DMS153 (cell line): ENCODE data around the gene MAP4.
"Not testable (repeated sequence)": the region's sequence is repeated elsewhere in the genome, so short reads cannot be mapped to it uniquely, and the experiment has no call there.

Source experiments
- DNase-seq: peaks from one replicate; lab custom pipeline; 2025; lab: John Stamatoyannopoulos, UW

Gene MAP4

GRCh38 chr3:47846880-47847248 lies 169.4 kb downstream of the MAP4 start:
- no peak for DNase-seq

DNA sequence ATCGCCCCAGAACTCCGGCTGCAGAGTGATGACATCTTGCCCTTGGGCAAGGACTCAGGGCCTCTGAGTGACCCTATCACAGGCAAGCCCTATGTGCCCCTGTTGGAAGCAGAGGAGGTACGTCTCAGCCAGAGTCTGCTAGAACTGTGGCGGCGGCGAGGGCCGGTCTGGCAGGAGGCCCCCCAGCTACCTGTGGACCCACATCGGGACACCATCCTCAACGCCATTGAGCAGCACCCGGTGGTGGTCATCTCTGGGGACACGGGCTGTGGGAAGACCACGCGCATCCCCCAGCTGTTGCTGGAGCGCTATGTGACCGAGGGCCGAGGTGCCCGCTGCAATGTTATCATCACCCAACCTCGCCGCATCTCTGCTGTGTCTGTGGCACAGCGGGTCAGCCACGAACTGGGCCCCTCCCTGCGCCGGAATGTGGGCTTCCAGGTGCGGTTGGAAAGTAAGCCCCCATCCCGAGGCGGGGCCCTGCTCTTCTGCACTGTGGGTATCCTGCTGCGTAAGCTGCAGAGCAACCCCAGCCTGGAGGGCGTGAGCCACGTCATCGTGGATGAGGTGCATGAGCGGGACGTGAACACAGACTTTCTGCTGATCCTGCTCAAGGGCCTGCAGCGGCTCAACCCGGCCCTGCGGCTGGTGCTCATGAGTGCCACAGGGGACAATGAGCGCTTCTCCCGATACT lies 169.9 kb downstream of the MAP4 start:
- no peak for DNase-seq

DNA sequence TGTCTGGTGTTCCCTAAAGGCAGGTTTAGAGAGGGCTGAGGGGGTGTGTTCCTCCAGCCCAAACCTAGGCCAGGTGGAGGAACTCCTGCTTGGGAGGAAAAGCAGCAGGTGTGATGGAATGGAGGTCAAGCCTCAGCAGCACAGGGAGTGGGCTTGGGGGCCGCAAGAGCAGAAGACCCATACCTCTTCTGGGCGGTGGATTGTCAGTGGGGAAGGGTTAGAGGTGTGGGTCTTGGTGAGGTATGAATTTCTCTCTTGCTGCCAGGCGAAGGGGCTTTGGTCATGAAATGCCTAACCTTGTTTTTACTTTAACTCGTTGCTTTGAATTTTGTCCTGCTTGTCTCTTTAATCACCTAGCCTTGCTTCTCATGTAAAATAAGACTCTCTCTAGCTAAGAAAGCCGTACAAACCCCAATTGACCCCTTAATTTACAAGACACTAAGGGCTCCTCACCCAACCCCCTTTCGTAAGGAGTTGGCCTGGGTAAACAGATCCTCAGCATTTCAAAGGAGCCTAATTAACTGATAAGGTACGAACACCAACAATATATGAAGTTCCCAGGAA lies 174.3 kb downstream of the MAP4 start:
- no peak for DNase-seq

DNA sequence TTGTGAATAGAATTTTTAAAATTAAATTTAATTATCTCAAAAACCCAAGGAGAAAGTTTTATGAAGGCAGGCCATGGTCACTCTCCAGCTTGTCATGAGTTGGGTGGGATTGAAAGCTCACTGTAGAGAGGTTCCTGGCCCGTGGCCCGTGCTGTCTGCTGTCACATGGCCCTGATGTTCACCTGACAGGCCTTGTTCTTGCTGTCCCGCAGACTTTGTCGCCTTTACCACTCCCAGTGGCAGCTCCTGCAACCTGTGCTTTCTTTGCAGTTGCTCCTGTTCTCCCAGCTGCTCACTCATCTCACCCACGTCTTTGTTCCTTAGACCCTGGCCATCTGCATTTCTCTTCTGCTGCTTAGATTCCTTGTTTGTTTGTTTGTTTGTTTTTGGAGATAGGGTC lies 177.7 kb downstream of the MAP4 start:
- DNase-seq, result no peak

GRCh38 chr3:47836986-47837385 lies 179.2 kb downstream of the MAP4 start:
- no peak for DNase-seq

DNA sequence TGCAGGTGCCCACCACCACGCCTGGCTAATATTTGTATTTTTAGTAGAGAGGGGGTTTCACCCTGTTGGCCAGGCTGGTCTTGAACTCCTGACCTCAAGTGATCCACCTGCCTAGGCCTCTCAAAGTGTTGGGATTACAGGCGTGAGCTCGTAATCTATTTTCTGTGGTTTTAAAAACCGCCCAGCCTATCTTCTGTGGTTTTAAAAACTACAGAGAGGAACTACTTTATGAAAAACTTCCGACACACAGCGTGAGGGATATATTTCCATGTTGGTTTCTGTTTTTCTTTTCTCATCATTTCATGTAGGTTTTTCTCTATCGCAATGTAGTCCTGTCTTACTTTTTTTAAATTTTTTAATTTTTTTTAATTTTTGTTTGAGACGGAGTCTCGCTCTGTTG lies 186.7 kb downstream of the MAP4 start:
- DNase-seq, result not testable (repeated sequence)

DNA sequence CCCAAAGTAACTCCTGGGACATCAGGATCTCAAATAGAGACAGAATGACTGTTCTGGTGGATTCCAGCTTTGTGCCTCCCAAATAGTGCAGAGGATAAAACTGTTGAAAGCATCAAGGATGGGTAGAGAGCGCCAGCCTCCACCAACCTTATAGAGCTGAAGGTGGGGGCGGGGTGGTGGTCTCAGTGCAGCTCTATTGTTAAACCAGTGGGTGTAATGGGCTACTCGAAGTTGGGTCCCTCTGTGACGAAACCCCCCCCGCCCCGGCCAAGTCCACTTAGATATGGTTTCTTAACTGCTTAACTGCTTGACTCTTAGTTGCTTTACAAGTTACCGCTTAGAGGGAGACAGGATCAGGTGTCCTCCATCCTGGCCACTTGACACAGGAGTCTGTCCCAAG lies 190.6 kb downstream of the MAP4 start:
- no peak for DNase-seq

GRCh38 chr3:47824541-47825473 lies 191.4 kb downstream of the MAP4 start:
- DNase-seq, result peak; percentile 18

DNA sequence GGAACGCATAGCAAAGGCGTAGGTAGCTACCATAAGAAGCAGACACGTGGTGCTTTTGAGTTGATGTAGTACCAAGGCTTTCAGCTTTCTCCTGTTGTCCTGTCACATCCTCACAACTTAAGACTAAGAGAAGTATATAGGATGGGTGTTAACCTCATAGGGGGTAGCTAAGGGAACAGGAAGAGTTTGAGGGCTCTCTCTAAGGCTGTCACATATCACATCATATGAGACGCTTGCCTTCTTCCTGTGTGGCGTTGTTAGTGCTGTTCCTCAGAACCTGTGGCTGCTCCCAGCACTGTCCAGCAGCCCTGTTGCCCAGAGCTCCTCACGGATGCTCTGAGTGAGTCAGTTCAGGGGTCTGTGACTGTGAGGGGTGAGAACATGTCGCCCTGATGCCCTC lies 198.6 kb downstream of the MAP4 start:
- DNase-seq, result no peak

GRCh38 chr3:47813551-47814177 lies 202.6 kb downstream of the MAP4 start:
- no peak for DNase-seq

DNA sequence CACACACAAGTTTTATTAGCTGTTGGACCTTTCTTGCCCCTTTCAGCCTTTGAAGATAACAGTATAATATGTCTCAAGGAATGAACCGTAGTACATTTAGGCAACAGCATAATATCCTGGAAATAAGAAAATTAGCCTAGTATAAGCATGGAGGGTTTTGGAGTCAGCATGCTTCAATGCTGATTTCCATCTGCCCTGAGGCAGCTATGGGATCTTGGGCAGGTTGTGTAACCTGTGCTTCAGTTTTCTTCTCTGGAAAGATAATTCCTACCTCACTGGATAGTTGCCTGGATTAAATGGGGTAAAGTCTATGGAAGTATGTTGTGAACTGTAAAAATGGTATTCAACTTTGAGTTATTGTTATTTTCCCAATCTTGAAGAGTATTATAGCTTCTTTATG lies 211.6 kb downstream of the MAP4 start:
- no peak for DNase-seq

- DNase-seq, result no peak
These were observed 212.7 kb downstream of the MAP4 start for GRCh38 chr3:47803480-47804025.

GRCh38 chr3:47802734-47803479 lies 213.3 kb downstream of the MAP4 start, which contains the start of gene DHX30:
TSS of gene DHX30 (plus strand) at chr3:47803138. CDS start at chr3:47810684, 7,546 bp downstream.
- peak; percentile 15 for DNase-seq
